Ovary (tissue), 9 donors: Measurements from ENCODE around the gene PRLH. TPM values are rescaled to one million over a fixed set of nuclear protein-coding genes. Genes with fewer than 3 reads are reported as not detected.

Experiments
- DNase-seq, 5 donors: peaks; one replicate each; pipeline ENCODE4 v3.0.0-alpha.2; 2019 to 2020
- H3K27ac ChIP-seq, 2 donors: fragments of 200-600 bp; one replicate each; pipeline versions ENCODE4 v1.5.1 to v1.8.0; 2019 to 2022
- H3K27me3 ChIP-seq: fragments of 200-600 bp; one replicate; pipeline ENCODE4 v1.8.0; 2022
- H3K36me3 ChIP-seq: fragments of 200-600 bp; sonication (generic); one replicate; pipeline ENCODE4 v1.5.1; 2019
- H3K4me1 ChIP-seq: one replicate; pipeline ENCODE4 v1.8.1; 2013; ENCODE audit warnings: mild to moderate bottlenecking, moderate library complexity; ENCODE audit not compliant: insufficient read depth
- H3K4me3 ChIP-seq: fragments of 200-600 bp; sonication (generic); one replicate; pipeline ENCODE4 v1.5.1; 2017
- H3K9me3 ChIP-seq, 2 donors: fragments of 200-600 bp in 1 of 2; sonication (generic) in 1 of 2; one replicate each; pipeline versions ENCODE4 v1.5.1 to v1.8.1; 2013 to 2019; ENCODE audit warnings: mild to moderate bottlenecking in 1 of 2, moderate library complexity in 1 of 2
- CTCF ChIP-seq, 3 donors: fragments of 450-650 bp in 2 of 3; fragments of 200-600 bp in 1 of 3; IDR thresholded peaks; one replicate each; pipeline versions ENCODE4 v1.5.1 to v1.8.0; 2016 to 2022; ENCODE audit warnings: antibody characterized with exemption in 3 of 3, mild to moderate bottlenecking in 1 of 3
- EP300 ChIP-seq: sonication (generic); formaldehyde crosslinking; IDR thresholded peaks from one replicate; pipeline ENCODE4 v1.6.1; 2017; ENCODE audit warnings: antibody characterized with exemption
- POLR2A ChIP-seq: fragments of 450-650 bp; IDR thresholded peaks from one replicate; pipeline ENCODE4 v1.6.1; 2017; ENCODE audit warnings: antibody characterized with exemption, mild to moderate bottlenecking, moderate library complexity
- WGBS, 3 donors: extraction: QIAGEN DNeasy Blood & Tissue Kit in 1 of 3; methylation state at CpG; one replicate each; pipeline versions ENCODE4 v1.1.5 to v1.1.7; 2013 to 2017; 5-methylcytosine and 5-hydroxymethylcytosine counted together
- intact Hi-C, 4 donors: fragments of 100-400 bp; cut with DNase I; formaldehyde crosslinking; loops; one replicate each; pipeline versions ENCODE4 v1.11.0 to v1.15.1; 2022 to 2023
- polyA plus RNA-seq, 2 donors: library from polyadenylated mRNA; stranded (reverse); fragments of 200-250 nt in 1 of 2; fragments of 350-450 nt in 1 of 2; fragmentation: Illumina TruSeq in 1 of 2; extraction: RNeasy Lipid Tissue Mini Kit (QIAGEN cat#74804) in 1 of 2; gene quantifications; one replicate each; pipeline ENCODE4 v1.2.3, GENCODE V29; 2013 to 2014
- total RNA-seq, 7 donors: library from RNA; depleted of rRNA in 2 of 7; stranded (reverse); fragments of >200 nt in 2 of 7; fragmentation: NEBNext Ultra II Directional in 3 of 7; extraction: Animal tissue kit (Norgen Biotek cat#: 25700) in 3 of 7; gene quantifications; one replicate each; pipeline versions ENCODE4 v1.1.0 to v1.2.4, GENCODE V29; 2016 to 2023
- donor health status: DM: no; HTN: no; CAD: no; lungs with moderate emphysema.
- donor health status: DM: no; HTN: no; CAD: no.
- donor health status: Bipolar disorder and iron deficiency.
- donor health status: DM: yes; HTN: yes; CAD: no.
- donor health status: DM: no; HTN: no; CAD: no.
- donor health status: DM: yes; HTN: yes; CAD: no.

Gene PRLH
- total and polyA plus RNA-seq, 9 donors = not detected

- no peak overlapping the region for H3K27ac ChIP-seq
- no peak overlapping the region for H3K4me3 ChIP-seq
- H3K36me3 ChIP-seq = no peaks in the 10 kb centered on the region
- TF ChIP-seq POLR2A (no peak), CTCF (IDR thresholded peaks at IDR 0.05) (no peak), EP300 (no peak)
- intact Hi-C loops = loop anchor here in 1 of 4 donors (5.0 kb wide), 1 partner anchor 43 kb away; no protein-coding TSS in a partner anchor
- no peaks in the 10 kb centered on the region for H3K27me3 ChIP-seq
- no peak for DNase-seq
- WGBS, 3 donors = 89 to 98% (median 97%) methylated on average over 1 of the region's 1 CpG
- H3K4me1 ChIP-seq = peaks cover 14% of the 10 kb centered on the region
- H3K9me3 ChIP-seq = no peaks in the 10 kb centered on the region
These were observed 10.8 kb upstream of the PRLH start for GRCh38 chr2:237555560-237555959.

GRCh38 chr2:237556773-237557632 lies 9.4 kb upstream of the PRLH start:
- Histone ChIP-seq H3K9me3 (no peaks in the 10 kb centered on the region), H3K36me3 (no peaks in the 10 kb centered on the region), H3K4me3 (no peak overlapping the region), H3K27me3 (no peaks in the 10 kb centered on the region), H3K27ac (no peak overlapping the region), H3K4me1 (peaks cover 14% of the 10 kb centered on the region)
- DNase-seq = no peak
- no peak for TF ChIP-seq POLR2A
- 20 to 28% (median 25%) methylated on average over 11 of the region's 11 CpGs for WGBS, 3 donors
- intact Hi-C loops = loop anchor here in 1 of 4 donors (5.0 kb wide), 1 partner anchor 45 kb away; no protein-coding TSS in a partner anchor

GRCh38 chr2:237557633-237558015 lies 8.8 kb upstream of the PRLH start:
- Histone ChIP-seq H3K4me1 (peaks cover 14% of the 10 kb centered on the region), H3K27ac (no peak overlapping the region)
- intact Hi-C loops = loop anchor here in 1 of 4 donors (5.0 kb wide), 1 partner anchor 45 kb away; no protein-coding TSS in a partner anchor

GRCh38 chr2:237558961-237559641 lies 7.3 kb upstream of the PRLH start:
- H3K27me3 ChIP-seq = no peaks in the 10 kb centered on the region
- 23 to 26% (median 24%) methylated on average over 22 of the region's 22 CpGs for WGBS, 3 donors
- no peaks in the 10 kb centered on the region for H3K9me3 ChIP-seq
- TF ChIP-seq EP300 = no peak
- peak in 1 of 3 donors; percentile 7 for TF ChIP-seq CTCF (IDR thresholded peaks at IDR 0.05)
- no peak for TF ChIP-seq POLR2A
- no peak overlapping the region for H3K4me3 ChIP-seq
- intact Hi-C loops = loop anchor here in 1 of 4 donors (5.0 kb wide), 1 partner anchor 47 kb away; no protein-coding TSS in a partner anchor
- DNase-seq = peak; percentile 80 to 93 (median 87)
- peaks cover 14% of the 10 kb centered on the region for H3K4me1 ChIP-seq
- no peaks in the 10 kb centered on the region for H3K36me3 ChIP-seq
- H3K27ac ChIP-seq = no peak overlapping the region

More at GRCh38 chr2:237557633-237558015, 8.8 kb upstream of the PRLH start:
- no peaks in the 10 kb centered on the region for H3K27me3 ChIP-seq
- no peak overlapping the region for H3K4me3 ChIP-seq
- WGBS, 3 donors = 32 to 41% (median 36%) methylated on average over 4 of the region's 4 CpGs
- H3K9me3 ChIP-seq = no peaks in the 10 kb centered on the region
- H3K36me3 ChIP-seq = no peaks in the 10 kb centered on the region
- DNase-seq = peak in 1 of 5 donors; percentile 10
- TF ChIP-seq CTCF (IDR thresholded peaks at IDR 0.05) (no peak), EP300 (no peak), POLR2A (no peak)
